RCC 7860 (cell line): ENCODE data around the gene ARAP1.
"Not testable (repeated sequence)": the region's sequence is repeated elsewhere in the genome, so short reads cannot be mapped to it uniquely, and the experiment has no call there.

Experiments
- DNase-seq: peaks from one replicate; pipeline ENCODE4 v3.0.0-alpha.2; 2015; ENCODE audit warnings: low spot score
- FAIRE-seq: peaks from 2 replicates; lab custom pipeline; 2012; peaks lifted over from hg19 to GRCh38; lab: Jason Lieb, UNC

The ARAP1 gene

GRCh38 chr11:72752088-72752914 is at the start of gene ARAP1:
ARAP1 (minus strand) TSS chr11:72752408; CDS start chr11:72727128, 25,280 bp downstream.
- FAIRE-seq, result peak; percentile 48

GRCh38 chr11:72799441-72799840 is 47.2 kb upstream of the ARAP1 start:
- FAIRE-seq, result no peak

More at GRCh38 chr11:72752088-72752914, at the start of gene ARAP1:
- DNase-seq, result peak; percentile 86

GRCh38 chr11:72798361-72798760 is 46.2 kb upstream of the ARAP1 start:
- FAIRE-seq (no peak), DNase-seq (no peak)

More at GRCh38 chr11:72799441-72799840, 47.2 kb upstream of the ARAP1 start:
- no peak for DNase-seq

- DNase-seq, result peak; percentile 87
- FAIRE-seq, result peak; percentile 59
These were observed 41.5 kb upstream of the ARAP1 start, which contains the start of gene STARD10 for GRCh38 chr11:72793425-72794367. STARD10 (minus strand) TSS chr11:72794047; CDS start chr11:72781181, 12,866 bp downstream.

- no peak for FAIRE-seq
- DNase-seq, result no peak
These were observed 40.8 kb upstream of the ARAP1 start for GRCh38 chr11:72793076-72793424.

- DNase-seq (no peak), FAIRE-seq (no peak)
These were observed 40.3 kb upstream of the ARAP1 start for GRCh38 chr11:72792437-72793021.

GRCh38 chr11:72791228-72791627 is 39.0 kb upstream of the ARAP1 start:
- FAIRE-seq, DNase-seq: not testable (repeated sequence)

- FAIRE-seq (no peak), DNase-seq (no peak)
These were observed 37.4 kb upstream of the ARAP1 start for GRCh38 chr11:72789493-72790131.

GRCh38 chr11:72788241-72788640 is 36.0 kb upstream of the ARAP1 start:
- DNase-seq (no peak), FAIRE-seq (no peak)

GRCh38 chr11:72787216-72788104 is 35.3 kb upstream of the ARAP1 start:
- DNase-seq (no peak), FAIRE-seq (no peak)

- DNase-seq (no peak), FAIRE-seq (no peak)
These were observed 34.4 kb upstream of the ARAP1 start for GRCh38 chr11:72786305-72787215.

GRCh38 chr11:72784662-72785061 is 32.5 kb upstream of the ARAP1 start:
- FAIRE-seq, result no peak
- DNase-seq, result no peak

- FAIRE-seq, result no peak
These were observed 31.1 kb upstream of the ARAP1 start for GRCh38 chr11:72783144-72783905.

GRCh38 chr11:72782081-72782920 is 30.1 kb upstream of the ARAP1 start:
- no peak for FAIRE-seq
- no peak for DNase-seq

More at GRCh38 chr11:72783144-72783905, 31.1 kb upstream of the ARAP1 start:
- no peak for DNase-seq

- DNase-seq (no peak), FAIRE-seq (no peak)
These were observed 29.3 kb upstream of the ARAP1 start for GRCh38 chr11:72781313-72782080.

- no peak for DNase-seq
These were observed 28.8 kb upstream of the ARAP1 start for GRCh38 chr11:72781063-72781312.

More at GRCh38 chr11:72781063-72781312, 28.8 kb upstream of the ARAP1 start:
- no peak for FAIRE-seq
